DND-41 (cell line): Measurements from ENCODE around the gene PTPRK.

ENCODE experiments used
- ATAC-seq: fragments of 200-7000 bp; cut with Tn5 transposase; 3 replicates; pipeline ENCODE4 v1.9.1; 2021; ENCODE audit warnings: low read depth; ENCODE audit not compliant: insufficient read depth
- DNase-seq: peaks from one replicate; pipeline ENCODE4 v3.0.0-alpha.2; 2020
- H2AFZ ChIP-seq: 2 replicates; pipeline ENCODE4 v1.6.0; 2012; ENCODE audit warnings: low read depth, low read length
- H3K27ac ChIP-seq: 2 replicates; pipeline ENCODE4 v1.5.1; 2012; ENCODE audit warnings: low read length, inconsistent platforms
- H3K27me3 ChIP-seq: fragments of 200-600 bp; sonication (generic); 2 replicates; pipeline ENCODE4 v1.6.0; 2012; ENCODE audit warnings: low read length, mild to moderate bottlenecking, inconsistent platforms; ENCODE audit not compliant: insufficient read depth, poor library complexity
- H3K36me3 ChIP-seq: 2 replicates; pipeline ENCODE4 v1.5.1; 2012; ENCODE audit warnings: low read length, inconsistent platforms; ENCODE audit not compliant: insufficient read depth
- H3K4me1 ChIP-seq: 2 replicates; pipeline ENCODE4 v1.5.1; 2012; ENCODE audit warnings: mild to moderate bottlenecking, low read length; ENCODE audit not compliant: insufficient read depth
- H3K4me2 ChIP-seq: 2 replicates; pipeline ENCODE4 v1.6.0; 2012; ENCODE audit warnings: mild to moderate bottlenecking, moderate library complexity, low read length, inconsistent platforms; ENCODE audit not compliant: insufficient read depth
- H3K4me3 ChIP-seq, 2 experiments: fragments of 200-600 bp in 1 of 2; shearing (Covaris generic) in 1 of 2; 2 replicates each; pipeline ENCODE4 v1.5.1; 2012 to 2016; ENCODE audit warnings: inconsistent platforms in 2 of 2, low read length in 2 of 2, mild to moderate bottlenecking in 2 of 2, low read depth in 1 of 2, moderate library complexity in 1 of 2
- H3K79me2 ChIP-seq: 2 replicates; pipeline ENCODE4 v1.6.0; 2012; ENCODE audit warnings: low read length, inconsistent platforms; ENCODE audit not compliant: insufficient read depth
- H3K9ac ChIP-seq: 2 replicates; pipeline ENCODE4 v1.6.0; 2012; ENCODE audit warnings: low read depth, mild to moderate bottlenecking, inconsistent platforms, low read length, moderate library complexity
- H3K9me3 ChIP-seq: 2 replicates; pipeline ENCODE4 v1.5.1; 2012; ENCODE audit warnings: low read length, moderate library complexity, mild to moderate bottlenecking, inconsistent platforms; ENCODE audit not compliant: insufficient read depth, severe bottlenecking
- H4K20me1 ChIP-seq: 2 replicates; pipeline ENCODE4 v1.6.0; 2012; ENCODE audit warnings: low read length; ENCODE audit not compliant: insufficient read depth
- EZH2 ChIP-seq: IDR thresholded peaks from 3 replicates; pipeline ENCODE4 v1.6.1; 2012; ENCODE audit warnings: borderline replicate concordance, low read depth, mild to moderate bottlenecking, moderate library complexity, low read length, inconsistent platforms; ENCODE audit not compliant: severe bottlenecking
- TF ChIP-seq, protein P1 (sequence below): IDR thresholded peaks from 2 replicates; pipeline ENCODE4 v1.5.1; 2012; ENCODE audit warnings: borderline replicate concordance, low read length, moderate library complexity, mild to moderate bottlenecking; ENCODE audit not compliant: poor library complexity, severe bottlenecking; ENCODE audit errors: extremely low read depth

PTPRK gene

DNA sequence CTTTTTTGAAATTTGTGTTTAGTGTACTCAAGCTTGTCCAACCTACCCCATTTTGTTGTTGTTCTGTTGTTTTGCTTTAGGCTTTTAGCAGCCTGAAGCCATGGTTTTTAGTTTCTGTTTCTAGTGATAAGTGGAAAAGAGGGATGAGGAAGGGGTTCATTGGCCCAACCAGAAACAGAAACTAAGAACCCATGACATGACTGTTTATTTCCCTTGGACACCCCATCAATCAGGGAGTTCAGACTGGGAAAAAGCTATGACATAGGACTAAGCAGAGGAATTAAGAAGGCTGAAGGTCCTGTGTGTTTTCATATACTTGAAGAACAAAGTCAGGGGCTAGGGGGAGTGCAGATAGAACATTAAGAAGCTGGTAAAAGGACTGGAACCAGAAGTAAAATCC is 425.0 kb downstream of the PTPRK start:
- Histone ChIP-seq H3K4me3 (no peak overlapping the region), H3K27ac (no peak overlapping the region), H3K36me3 (no peaks in the 10 kb centered on the region), H3K9me3 (no peaks in the 10 kb centered on the region), H3K27me3 (no peaks in the 10 kb centered on the region), H3K79me2 (no peaks in the 10 kb centered on the region), H3K4me2 (no peak overlapping the region), H2AFZ (peak overlapping the region; percentile 29; the same call in 1 of the 2 replicates), H3K9ac (no peak overlapping the region), H4K20me1 (no peaks in the 10 kb centered on the region), H3K4me1 (no peaks in the 10 kb centered on the region)
- ATAC-seq (no peak), DNase-seq (no peak)
- TF ChIP-seq, protein P1, sequence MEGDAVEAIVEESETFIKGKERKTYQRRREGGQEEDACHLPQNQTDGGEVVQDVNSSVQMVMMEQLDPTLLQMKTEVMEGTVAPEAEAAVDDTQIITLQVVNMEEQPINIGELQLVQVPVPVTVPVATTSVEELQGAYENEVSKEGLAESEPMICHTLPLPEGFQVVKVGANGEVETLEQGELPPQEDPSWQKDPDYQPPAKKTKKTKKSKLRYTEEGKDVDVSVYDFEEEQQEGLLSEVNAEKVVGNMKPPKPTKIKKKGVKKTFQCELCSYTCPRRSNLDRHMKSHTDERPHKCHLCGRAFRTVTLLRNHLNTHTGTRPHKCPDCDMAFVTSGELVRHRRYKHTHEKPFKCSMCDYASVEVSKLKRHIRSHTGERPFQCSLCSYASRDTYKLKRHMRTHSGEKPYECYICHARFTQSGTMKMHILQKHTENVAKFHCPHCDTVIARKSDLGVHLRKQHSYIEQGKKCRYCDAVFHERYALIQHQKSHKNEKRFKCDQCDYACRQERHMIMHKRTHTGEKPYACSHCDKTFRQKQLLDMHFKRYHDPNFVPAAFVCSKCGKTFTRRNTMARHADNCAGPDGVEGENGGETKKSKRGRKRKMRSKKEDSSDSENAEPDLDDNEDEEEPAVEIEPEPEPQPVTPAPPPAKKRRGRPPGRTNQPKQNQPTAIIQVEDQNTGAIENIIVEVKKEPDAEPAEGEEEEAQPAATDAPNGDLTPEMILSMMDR: no peak
- no peak for TF ChIP-seq EZH2

DNA sequence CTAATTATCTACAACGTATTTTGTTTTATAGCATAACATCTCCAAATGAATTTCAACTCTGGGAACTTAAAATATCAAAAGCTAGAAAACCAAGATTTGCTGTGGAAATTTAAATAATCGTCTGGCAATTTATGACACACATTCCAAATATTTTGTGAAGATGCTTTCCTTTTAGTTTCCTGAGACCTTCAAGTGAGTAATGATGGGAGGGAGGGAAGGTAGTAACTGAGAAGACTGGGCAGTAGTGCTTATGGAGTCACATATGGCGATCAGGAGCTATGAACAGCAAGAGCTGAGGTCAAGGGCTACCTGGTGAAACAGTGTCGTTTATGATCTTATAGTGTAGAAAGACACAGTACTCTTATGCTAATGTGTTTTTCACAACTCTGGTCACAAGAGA is 441.4 kb downstream of the PTPRK start:
- H3K9ac ChIP-seq: no peak overlapping the region
- no peak for DNase-seq
- TF ChIP-seq, protein P1: no peak
- TF ChIP-seq EZH2: no peak
- no peak for ATAC-seq
- no peak overlapping the region for H3K4me3 ChIP-seq
- no peak overlapping the region for H2AFZ ChIP-seq
- no peak overlapping the region for H3K27ac ChIP-seq
- no peak overlapping the region for H3K4me2 ChIP-seq
- no peaks in the 10 kb centered on the region for H3K4me1 ChIP-seq
- H3K9me3 ChIP-seq: no peaks in the 10 kb centered on the region
- H4K20me1 ChIP-seq: no peaks in the 10 kb centered on the region
- no peaks in the 10 kb centered on the region for H3K36me3 ChIP-seq
- H3K79me2 ChIP-seq: no peaks in the 10 kb centered on the region
- H3K27me3 ChIP-seq: no peaks in the 10 kb centered on the region

DNA sequence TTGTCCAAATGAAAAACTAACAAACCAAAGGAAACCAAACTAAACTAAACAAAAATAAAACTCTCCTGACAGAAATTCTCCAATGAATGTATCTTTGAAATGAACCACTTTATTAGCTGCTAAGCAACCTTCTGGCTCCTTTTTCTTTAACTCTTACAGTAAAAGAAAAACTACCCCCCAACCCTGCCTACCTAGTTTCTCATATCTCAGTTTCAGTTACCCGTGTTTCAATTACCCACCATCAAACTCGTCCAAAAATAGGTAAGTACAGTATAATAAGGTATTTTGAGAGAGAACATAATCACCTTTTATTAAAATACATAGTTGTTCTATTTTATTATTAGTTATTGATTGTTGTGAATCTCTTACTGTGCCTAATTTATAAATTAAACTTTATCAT is 442.1 kb downstream of the PTPRK start:
- DNase-seq (no peak), ATAC-seq (no peak)
- H2AFZ ChIP-seq: no peak overlapping the region
- TF ChIP-seq EZH2: no peak
- TF ChIP-seq, protein P1: no peak
- H3K27ac ChIP-seq: no peak overlapping the region
- no peak overlapping the region for H3K4me2 ChIP-seq
- H3K79me2 ChIP-seq: no peaks in the 10 kb centered on the region
- H3K27me3 ChIP-seq: no peaks in the 10 kb centered on the region
- H3K4me1 ChIP-seq: no peaks in the 10 kb centered on the region
- no peak overlapping the region for H3K4me3 ChIP-seq
- H3K36me3 ChIP-seq: no peaks in the 10 kb centered on the region
- no peaks in the 10 kb centered on the region for H4K20me1 ChIP-seq
- no peaks in the 10 kb centered on the region for H3K9me3 ChIP-seq
- H3K9ac ChIP-seq: no peak overlapping the region

DNA sequence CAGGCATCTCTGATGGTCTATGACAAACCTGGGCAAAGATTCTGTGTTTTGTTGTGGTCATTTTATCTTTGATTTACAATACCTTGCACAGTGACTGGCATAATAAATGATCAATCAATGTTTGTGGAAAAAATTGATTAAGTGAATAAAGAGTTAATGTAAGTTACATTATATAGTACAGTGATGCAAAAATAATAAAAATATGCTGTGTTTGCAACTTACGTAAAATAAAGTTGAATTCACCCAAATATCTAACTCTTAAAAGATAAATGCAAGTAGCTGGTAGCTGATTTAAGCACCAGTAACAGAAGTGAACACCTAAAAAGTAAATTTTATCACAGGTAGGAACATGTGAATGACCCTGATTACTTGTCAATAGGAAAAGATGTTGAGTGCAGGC is 443.6 kb downstream of the PTPRK start:
- Histone ChIP-seq H2AFZ (no peak overlapping the region), H4K20me1 (no peaks in the 10 kb centered on the region), H3K79me2 (no peaks in the 10 kb centered on the region), H3K36me3 (no peaks in the 10 kb centered on the region), H3K9ac (no peak overlapping the region), H3K9me3 (no peaks in the 10 kb centered on the region), H3K4me2 (no peak overlapping the region), H3K4me3 (no peak overlapping the region), H3K27me3 (no peaks in the 10 kb centered on the region), H3K4me1 (no peaks in the 10 kb centered on the region), H3K27ac (no peak overlapping the region)
- DNase-seq (no peak), ATAC-seq (no peak)
- TF ChIP-seq EZH2: no peak
- TF ChIP-seq, protein P1: no peak
